Measurements from ENCODE around the gene MAPKAP1.
"Not testable (repeated sequence)": the region's sequence is repeated elsewhere in the genome, so short reads cannot be mapped to it uniquely, and the experiment has no call there.

The MAPKAP1 gene

DNA sequence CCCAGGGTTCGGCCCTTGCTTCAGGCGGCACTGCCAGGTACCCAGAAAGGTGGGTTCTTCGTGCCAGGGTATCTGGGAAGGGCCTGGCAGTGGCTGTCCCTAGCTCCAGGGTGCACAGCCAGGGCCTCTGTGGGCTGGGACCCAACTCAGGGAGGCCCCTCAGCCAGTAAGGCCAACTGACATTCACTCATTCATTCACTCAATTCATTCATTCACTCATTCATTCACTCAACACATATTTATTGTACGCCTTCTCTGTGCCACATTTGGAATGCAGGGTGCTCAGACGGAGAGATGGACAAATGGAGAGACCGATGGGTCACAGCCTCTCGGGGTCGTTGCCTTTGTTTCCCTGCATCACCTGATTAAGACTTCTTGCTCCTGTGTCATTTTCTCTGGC lies 290.5 kb downstream of the MAPKAP1 start:
- DNase-seq (ENCODE audit: low read depth in 3 of 3, low spot score in 1 of 3): no peak

GRCh38 chr9:125415583-125416460 lies 291.2 kb downstream of the MAPKAP1 start:
- DNase-seq (ENCODE audit: low read depth in 3 of 3, low spot score in 1 of 3): no peak

DNA sequence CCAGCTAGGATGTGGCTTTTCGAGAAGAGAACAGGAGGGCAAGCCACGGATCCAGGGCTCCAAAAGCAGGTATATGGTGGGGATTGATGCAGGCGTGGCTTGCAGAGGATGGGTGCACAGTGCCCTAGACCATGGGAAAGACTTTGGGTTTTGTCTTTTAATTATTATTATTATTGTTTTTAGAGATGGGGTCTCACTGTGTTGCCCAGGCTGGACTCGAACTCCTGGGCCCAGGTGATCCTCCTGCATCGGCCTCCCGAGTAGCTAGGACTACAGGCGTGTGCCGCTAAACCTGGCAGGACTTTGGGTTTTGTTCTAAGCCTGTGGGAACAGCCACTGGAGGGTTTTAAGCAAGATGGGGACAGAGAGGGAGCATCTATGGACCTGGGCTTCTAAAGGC lies 293.4 kb downstream of the MAPKAP1 start:
- DNase-seq (ENCODE audit: low read depth in 3 of 3, low spot score in 1 of 3): no peak

- no peak for DNase-seq (ENCODE audit: low read depth in 3 of 3, low spot score in 1 of 3)
Measured at GRCh38 chr9:125412166-125412565, 294.8 kb downstream of the MAPKAP1 start.

- no peak for DNase-seq (ENCODE audit: low read depth in 3 of 3, low spot score in 1 of 3)
Measured at GRCh38 chr9:125411171-125411756, 295.7 kb downstream of the MAPKAP1 start.

- DNase-seq (ENCODE audit: low read depth in 3 of 3, low spot score in 1 of 3): no peak
Measured at GRCh38 chr9:125410522-125410894, 296.5 kb downstream of the MAPKAP1 start.

DNA sequence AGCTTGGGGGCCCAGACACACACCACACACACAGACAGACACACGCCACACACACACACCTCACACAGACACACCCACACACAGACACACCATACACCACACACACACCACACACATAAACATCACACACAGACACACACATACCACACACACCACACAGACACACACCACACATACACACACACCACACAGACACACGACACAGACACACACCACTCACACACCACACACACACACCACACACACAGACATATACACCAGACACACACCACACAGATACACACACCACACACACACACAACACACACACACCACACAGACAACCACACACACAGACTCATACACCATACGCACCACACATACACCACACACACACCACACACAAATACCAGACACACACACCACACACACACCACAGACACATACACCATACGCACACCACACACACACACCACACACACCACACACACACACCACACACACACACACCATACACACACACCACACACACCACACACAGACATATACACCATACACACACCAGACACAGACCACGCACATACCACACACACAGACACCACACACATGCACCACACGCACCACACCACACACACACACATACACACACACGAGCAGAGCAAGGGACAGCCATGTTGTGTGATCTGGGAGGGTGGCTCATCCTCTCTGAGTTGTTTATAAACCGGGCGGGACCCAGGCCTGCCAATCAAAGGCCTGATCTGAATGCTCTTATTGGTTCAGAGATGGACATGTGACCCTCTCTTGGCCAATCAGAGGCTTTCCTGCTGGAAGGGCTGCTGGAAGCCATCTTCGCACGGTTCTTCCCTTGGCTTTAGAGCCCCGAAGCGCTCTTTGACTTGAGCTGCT lies 297.1 kb downstream of the MAPKAP1 start:
- no peak for DNase-seq (ENCODE audit: low read depth in 3 of 3, low spot score in 1 of 3)

DNA sequence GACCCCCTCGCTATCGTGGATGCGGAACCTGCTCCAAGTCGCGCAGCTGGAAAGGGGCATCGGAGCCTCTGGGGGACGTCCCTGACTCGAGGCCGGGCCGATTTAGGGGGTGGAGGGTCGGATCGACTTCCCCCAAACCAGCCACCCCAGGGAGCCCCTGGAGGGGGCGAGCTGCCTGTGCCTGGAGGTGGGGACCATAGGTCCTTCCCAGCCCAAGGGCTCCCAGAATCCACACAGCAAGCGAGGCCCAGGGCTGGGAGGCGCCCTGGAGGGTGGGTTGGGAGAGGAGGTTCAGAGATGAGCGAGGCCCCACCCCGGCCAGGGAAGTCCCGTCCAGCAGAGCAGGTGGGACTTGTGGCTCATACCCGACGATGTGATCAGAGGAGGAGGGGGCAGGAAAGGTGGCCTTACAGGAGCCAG lies 297.8 kb downstream of the MAPKAP1 start:
- no peak for DNase-seq (ENCODE audit: low read depth in 3 of 3, low spot score in 1 of 3)

DNA sequence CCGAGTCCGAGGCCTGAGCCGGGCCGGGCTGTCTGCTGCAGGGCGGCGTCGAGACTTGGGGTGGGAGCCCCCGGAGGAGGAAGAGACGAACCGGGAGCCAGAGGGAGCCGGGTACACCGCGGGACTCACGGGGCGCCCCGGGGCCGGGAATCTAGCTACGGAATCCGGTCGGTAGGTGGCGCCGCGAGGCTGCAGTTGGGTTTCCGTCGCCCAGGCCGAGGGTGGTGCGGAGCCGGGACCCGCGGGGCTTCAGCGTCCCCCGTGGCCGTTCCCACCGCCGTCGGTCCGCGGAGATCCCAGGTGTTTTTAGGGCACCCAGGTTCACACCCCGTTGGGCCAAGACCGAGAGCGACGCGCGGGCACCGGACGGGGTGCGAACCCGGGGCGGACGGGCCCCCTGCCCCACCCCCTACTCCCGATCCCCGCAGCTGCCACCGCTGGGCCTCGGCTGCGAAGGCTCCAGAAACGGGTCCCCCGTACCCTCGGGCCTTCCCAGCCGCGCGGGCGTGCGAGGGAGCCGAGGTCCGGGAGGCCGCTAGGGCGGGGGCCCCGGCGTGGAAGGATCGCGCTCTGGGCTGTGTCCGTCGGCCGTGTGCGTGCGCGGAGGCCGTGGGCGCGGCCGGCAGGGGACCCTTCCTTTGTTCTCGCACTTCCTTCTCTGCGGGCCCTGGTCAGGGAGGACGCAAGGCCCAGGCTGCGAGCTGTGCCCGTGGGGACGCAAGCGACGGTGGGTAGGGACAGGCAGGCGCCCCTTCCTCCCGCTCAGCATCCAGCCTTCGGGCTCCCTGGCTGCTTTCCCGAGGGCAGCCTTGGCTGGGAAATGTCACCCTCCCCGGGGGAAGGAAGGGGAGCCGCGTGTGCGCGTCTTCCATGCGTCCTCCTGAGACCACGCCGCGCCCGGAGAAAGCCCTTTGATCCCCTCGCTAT lies 298.8 kb downstream of the MAPKAP1 start:
- peak; percentile 22 to 78 (median 39) for DNase-seq (ENCODE audit: low read depth in 3 of 3, low spot score in 1 of 3)

- DNase-seq (ENCODE audit: low read depth in 3 of 3, low spot score in 1 of 3): no peak
Measured at GRCh38 chr9:125407432-125407973, 299.5 kb downstream of the MAPKAP1 start.

DNA sequence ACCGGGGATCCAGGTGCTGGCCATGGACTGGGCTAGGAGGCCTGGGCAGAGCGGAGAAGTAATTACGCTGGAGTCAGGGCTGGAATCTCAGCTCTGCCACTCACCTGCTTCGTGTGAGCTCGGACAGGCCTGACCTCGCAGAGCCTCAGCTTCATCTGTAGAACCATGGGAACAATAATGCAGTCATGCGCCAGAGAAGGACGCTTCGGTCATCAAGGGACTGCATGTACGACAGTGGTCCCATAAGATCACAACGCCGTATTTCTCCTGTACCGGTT lies 300.3 kb downstream of the MAPKAP1 start:
- DNase-seq (ENCODE audit: low read depth in 3 of 3, low spot score in 1 of 3): no peak

- DNase-seq (ENCODE audit: low read depth in 3 of 3, low spot score in 1 of 3): no peak
Measured at GRCh38 chr9:125405938-125406809, 300.8 kb downstream of the MAPKAP1 start.

DNA sequence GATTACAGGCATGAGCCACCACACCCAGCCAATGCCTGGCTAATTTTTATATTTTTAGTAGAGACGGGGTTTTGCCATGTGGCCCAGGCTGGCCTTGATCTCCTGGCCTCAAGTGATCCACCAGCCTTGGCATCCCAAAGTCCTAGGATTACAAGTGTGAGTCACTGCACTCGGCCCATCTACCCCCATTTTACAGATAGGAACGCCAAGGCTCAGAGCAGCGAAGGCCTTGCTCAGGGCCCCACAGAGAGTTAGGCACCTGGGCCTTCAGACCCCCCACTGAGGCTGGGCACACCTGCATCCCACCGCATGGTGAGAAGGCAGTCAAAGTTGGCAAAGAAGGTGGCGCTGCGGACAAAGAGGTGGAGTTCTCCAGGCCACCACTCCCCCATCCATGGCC lies 302.3 kb downstream of the MAPKAP1 start:
- no peak for DNase-seq (ENCODE audit: low read depth in 3 of 3, low spot score in 1 of 3)

DNA sequence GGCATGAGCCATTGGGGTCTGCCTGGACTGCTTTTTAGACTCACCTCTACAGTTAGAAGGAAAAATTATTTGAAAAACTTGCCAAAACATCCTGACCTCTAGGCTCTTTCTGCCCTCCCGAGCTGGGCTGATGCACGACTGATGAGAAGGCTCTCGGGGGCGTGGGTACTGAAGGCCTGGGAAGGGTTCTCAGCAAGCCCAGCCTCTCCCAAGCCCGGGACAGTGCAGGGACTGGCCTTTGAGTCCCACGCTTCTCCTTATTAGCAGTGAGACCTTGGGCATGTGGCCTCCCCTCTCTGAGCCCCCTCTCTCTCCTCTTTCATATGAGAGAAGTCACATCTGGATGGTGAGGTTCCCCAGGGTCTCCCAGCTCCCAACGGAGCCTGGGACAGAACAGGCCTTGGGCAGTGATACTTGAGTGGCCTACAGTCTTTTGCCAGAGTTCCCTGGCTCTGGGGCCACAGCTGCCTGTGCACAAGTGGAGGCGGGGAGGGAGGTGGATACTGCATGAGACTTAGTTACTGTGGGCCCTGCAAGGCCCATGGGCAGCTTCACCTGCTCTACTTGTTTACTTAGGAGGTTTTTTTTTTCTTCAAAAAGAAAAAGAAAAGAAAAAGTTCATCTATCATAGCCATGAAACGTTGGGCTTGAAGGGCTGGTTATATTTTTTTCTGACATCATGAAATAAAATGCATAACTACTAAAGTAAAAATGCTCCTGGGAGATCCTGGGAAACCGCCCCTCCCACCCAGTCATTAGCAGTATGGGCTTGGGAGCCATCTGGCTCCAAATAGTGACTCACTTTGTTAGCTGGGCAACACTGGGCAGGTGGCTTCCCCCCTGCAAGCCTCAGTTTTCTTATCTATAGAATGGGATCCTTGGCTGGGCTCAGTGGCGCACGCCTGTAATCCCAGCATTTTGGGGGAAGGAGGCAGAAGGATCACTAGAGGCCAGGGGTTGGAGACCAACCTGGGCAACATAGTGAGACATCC lies 306.0 kb downstream of the MAPKAP1 start:
- no peak for DNase-seq (ENCODE audit: low read depth in 3 of 3, low spot score in 1 of 3)

- not testable (repeated sequence) for DNase-seq (ENCODE audit: low read depth in 3 of 3, low spot score in 1 of 3)
Measured at GRCh38 chr9:125400232-125400631, 306.8 kb downstream of the MAPKAP1 start.

DNA sequence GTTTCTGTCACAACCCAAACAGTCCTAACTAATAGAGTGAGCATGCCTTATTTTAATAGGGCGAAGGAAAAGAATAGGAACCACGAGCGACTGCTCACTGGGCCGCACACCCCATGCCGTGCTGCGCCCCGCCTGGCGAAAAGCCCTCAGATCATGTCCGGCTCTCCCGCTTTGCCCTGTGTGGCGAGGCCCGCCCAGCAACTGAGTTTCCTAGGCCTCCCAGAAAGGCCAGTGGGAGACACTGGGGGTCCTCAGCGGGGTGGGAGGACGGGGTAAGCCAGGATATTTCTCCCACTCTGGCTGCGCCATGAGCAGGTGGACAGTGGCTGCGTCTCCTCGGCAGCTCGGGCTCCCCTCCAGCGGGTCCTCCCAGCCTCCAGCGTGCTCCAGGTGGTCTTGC lies 307.3 kb downstream of the MAPKAP1 start:
- DNase-seq (ENCODE audit: low read depth in 3 of 3, low spot score in 1 of 3): no peak

DNA sequence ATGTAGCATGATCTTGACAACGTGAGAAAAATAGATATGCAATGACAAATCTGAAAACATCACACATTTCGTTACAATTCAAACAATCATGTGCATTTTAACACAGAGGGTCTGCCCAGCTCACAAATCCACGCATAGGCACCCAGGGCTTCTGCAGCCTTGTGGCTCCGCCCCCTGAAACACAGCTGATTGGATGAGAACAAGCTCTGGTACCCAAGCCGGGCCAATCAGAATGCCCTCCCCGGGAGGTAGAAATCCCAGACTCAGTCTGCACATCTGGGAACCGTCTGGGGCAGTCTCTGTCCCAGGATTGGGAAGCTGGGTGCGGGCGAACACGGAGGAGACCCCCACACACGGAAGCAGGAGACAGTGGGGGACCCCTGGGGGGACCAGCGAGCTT lies 307.8 kb downstream of the MAPKAP1 start:
- DNase-seq (ENCODE audit: low read depth in 3 of 3, low spot score in 1 of 3): no peak

DNA sequence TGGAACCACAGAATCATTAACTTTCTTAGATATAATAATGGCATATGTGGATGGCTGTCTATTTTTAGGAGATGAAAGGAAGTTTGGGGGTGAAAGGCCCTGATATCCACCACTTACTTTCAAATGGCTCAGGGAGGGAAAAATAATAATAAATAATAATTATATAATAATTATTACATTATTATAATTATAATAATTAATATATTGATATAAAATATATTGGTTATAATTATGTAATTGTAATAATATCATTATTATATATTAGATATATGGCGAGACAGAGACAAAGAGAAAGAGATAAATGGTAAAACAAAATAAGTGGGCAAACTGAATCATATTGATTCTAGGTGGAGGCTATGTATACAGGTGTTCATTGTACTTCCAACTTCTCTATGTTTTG lies 308.8 kb downstream of the MAPKAP1 start:
- no peak for DNase-seq (ENCODE audit: low read depth in 3 of 3, low spot score in 1 of 3)
